IPS-11a (cell line): Measurements from ENCODE around the gene SAMMSON.

Experiments used
- H3K4me3 ChIP-seq: one replicate; pipeline ENCODE4 v1.5.1; 2013; ENCODE audit warnings: low read depth, low read length, control low read depth

Gene SAMMSON

DNA sequence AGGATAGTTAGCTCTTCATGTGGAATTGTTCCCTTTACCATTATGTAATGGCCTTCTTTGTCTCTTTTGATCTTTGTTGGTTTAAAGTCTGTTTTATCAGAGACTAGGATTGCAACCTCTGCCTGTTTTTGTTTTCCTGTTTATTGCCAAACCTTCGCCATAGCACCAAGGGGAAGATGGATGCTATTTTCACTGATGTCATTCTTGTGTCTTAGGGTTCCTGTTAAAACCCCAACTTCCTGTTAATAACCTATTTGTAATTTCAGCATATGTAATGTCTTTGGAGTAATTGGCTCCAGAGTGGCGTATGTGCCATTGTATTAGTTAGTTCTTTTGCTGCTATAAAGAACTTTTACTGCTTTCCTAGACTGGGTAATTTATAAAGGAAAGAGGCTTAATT lies 10.8 kb downstream of the SAMMSON start:
- no peak overlapping the region for H3K4me3 ChIP-seq

DNA sequence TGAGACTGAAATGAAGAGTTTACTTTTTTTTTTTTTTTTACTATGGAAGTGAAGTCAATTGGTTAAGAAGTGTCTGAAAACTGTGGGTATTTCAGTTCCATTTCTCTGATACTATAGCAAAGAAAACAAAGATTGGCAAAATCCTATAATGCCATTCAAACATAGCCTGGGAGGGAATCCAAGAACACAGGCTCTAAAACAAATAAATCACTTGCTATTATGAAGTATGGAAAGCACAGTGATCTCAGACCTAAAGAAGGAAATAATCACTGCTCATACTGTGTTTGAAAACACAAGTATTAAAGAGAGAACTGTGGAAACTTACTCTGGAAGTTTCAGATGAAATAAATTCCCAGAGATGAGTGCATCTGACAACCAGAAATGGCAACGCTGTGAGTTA lies 12.0 kb downstream of the SAMMSON start:
- H3K4me3 ChIP-seq, result no peak overlapping the region

DNA sequence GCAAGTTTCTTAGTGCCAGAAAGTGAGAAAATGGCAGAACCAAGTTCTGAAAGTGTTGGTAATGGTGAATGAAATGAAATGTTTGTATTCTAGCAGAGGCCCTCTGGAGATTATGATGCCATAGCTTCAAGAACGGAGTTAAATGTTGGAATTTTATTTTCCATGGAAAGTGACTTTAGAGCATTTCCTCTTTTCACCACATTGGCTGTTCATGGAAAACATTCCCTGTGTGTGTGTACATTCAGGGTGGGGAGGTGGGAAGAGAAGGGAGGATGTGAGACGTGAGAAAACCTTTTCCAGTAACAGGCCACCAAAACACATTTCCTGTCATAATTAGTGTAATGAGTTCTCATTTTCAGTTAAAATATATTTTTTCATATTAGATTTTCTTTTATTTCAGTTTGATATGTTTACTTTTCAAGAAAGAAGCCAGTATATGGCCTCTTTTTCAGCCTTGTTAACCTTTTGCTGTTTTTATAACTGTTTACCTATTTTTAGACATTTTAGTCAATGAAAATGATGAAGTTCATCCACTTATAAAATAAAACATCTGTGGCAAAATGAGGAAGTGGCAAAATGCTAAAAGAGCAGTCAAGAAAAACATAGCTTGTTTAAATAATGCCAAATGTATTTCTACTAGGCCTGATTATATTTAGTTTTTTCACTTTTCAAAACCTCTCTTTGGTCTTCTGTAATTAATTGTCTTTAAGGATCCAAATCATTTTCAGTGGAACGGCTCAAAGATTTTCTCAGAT lies 21.6 kb downstream of the SAMMSON start:
- no peak overlapping the region for H3K4me3 ChIP-seq

DNA sequence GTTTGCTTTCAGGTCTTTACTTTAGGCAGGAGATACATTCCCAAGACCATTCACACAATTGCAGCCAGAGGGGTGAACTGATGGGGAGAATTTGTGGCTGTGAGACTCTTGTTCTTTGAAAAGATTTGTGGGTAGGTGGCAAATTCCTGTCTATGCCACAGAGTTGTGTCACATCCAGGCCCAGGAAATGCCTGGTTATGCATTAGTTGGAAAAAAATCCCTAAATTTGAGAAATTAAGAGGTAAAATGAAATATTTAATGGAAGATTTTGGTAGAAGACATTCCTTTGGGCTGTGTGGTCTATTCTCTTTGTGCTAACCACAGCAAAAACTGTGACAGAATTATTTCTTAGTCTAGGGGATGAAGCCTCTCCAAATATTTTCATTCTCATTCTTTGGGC lies 28.8 kb downstream of the SAMMSON start:
- H3K4me3 ChIP-seq, result no peak overlapping the region

- H3K4me3 ChIP-seq, result no peak overlapping the region
Observed at GRCh38 chr3:70038693-70039092, 39.2 kb downstream of the SAMMSON start.

GRCh38 chr3:70040386-70040785 lies 40.9 kb downstream of the SAMMSON start:
- H3K4me3 ChIP-seq, result no peak overlapping the region

DNA sequence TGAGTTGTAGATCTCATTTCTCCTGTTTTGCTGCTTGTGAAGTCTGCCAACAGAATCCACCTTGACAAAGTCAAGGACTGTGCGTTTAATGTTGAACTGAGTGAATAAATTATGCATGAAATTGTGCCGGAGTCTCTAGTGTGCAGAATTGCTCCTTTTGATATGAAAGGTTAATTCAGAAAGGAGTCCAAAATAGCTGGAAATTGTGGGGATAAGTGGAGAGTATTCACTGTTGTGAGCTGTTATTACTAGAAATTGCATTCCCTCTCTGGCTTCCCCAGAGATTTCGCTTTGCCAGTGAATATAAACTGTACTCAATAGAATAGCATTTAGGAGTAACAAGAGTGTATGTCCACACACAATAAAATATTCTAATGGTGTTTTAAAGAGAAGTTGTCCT lies 43.1 kb downstream of the SAMMSON start:
- no peak overlapping the region for H3K4me3 ChIP-seq

GRCh38 chr3:70049761-70050160 lies 50.2 kb downstream of the SAMMSON start:
- H3K4me3 ChIP-seq, result no peak overlapping the region

DNA sequence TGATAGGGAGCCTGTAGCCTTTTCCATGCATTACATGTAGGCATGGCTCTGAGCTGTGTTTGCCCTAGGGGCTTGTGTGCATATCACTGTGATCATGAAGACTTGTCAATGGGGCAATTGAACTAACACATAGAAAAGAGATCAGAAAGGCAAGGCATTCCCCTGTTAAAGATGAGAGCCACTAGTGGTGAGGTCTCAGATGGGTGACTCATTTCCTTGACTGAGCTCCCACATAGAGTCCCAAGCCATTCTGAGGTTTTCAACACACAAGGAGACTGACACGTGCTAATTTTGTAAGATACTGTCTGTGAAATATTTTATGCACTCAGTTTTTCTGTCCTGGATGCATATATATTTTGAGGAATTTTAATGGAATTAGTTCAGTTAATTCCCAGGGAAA lies 53.8 kb downstream of the SAMMSON start:
- H3K4me3 ChIP-seq, result no peak overlapping the region

- no peak overlapping the region for H3K4me3 ChIP-seq
Observed at GRCh38 chr3:70056081-70056480, 56.5 kb downstream of the SAMMSON start.

- no peak overlapping the region for H3K4me3 ChIP-seq
Observed at GRCh38 chr3:70057426-70057825, 57.9 kb downstream of the SAMMSON start.

DNA sequence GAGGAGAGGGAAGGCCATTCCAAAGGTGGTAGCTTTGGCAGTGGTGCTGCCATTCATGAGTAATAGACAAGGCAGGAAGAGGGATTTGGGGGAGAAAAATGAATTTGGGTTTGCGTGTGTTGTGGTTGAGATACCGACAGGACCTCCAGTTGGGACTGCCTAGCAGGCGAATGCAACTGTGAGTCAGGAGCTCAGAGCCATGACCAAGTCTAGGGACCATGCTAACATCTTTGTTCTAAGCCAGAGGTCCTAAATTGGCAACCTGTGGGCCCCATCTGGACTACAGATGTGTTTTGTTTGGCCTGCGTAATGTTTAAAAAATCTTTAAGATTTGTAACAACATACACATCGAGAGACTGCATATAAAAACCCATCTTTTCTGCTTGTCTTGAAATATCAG lies 61.6 kb downstream of the SAMMSON start:
- H3K4me3 ChIP-seq, result no peak overlapping the region

DNA sequence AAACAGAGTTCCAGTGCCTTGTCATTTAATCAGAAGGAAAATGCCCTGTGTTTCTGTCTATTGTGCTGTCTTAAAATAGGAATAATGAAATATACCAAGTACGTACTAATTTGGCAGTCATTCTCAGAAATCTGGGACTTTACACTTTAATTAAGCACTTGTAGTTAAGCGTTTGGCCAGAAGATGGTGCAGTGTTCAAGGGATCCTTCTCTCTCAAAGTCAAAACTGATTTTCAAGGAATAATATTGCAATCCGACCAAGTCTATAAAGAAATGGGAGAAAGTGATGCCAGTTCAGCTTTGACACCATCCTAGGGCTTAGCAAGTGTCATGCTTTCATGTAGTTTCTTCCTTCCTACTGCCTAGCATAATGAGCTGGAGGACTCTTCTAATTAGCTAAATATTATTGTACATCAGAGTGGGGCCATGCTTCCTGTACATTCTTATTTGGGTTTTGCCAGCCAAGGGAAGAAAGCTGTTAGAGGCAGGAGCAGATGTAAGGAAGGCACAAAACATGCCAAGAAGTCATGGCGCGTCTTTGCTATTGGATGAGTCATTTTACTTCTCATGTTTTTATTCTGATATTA lies 64.8 kb downstream of the SAMMSON start:
- no peak overlapping the region for H3K4me3 ChIP-seq

GRCh38 chr3:70065696-70066253 lies 66.2 kb downstream of the SAMMSON start:
- H3K4me3 ChIP-seq, result no peak overlapping the region

- H3K4me3 ChIP-seq, result no peak overlapping the region
Observed at GRCh38 chr3:70067860-70068521, 68.5 kb downstream of the SAMMSON start.

DNA sequence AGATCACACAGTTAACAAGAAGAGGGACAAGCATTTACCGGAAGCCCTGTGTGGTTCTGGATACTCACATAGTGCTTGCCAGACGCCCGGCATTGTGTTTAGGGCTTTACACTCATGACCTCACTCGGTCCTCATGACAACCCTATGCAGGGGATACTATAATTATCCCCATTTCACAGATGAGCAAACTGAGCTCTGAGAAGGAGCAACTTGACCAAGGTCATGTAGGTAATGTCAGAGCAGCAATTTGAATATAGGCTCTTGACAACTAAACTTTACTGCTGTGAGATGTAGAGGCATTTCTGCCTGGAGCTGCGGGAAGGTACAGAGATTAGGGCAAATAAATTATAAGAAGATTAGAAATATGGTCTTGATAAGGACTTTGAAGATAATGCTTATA lies 70.0 kb downstream of the SAMMSON start:
- no peak overlapping the region for H3K4me3 ChIP-seq

- H3K4me3 ChIP-seq, result no peak overlapping the region
Observed at GRCh38 chr3:70071138-70071537, 71.6 kb downstream of the SAMMSON start.

DNA sequence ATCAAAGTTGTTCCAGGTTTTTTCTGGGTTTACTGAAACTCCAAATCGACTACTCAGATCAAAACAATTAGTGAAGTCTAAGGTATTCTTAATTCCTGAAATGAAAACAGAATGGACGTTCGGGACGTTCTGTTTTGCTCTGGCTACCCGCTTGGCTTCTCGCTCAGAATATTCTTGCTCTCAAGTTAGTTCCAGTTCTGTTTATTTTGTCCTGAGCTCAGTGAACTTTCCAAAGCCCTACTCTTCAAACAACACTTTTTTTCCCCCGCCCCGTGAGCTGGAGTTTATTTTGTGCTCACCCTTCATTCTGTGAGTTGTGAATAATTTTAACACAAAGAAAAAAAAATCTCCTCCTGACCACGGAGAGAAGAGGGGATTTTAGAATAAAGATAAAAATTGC lies 72.6 kb downstream of the SAMMSON start:
- H3K4me3 ChIP-seq, result no peak overlapping the region

DNA sequence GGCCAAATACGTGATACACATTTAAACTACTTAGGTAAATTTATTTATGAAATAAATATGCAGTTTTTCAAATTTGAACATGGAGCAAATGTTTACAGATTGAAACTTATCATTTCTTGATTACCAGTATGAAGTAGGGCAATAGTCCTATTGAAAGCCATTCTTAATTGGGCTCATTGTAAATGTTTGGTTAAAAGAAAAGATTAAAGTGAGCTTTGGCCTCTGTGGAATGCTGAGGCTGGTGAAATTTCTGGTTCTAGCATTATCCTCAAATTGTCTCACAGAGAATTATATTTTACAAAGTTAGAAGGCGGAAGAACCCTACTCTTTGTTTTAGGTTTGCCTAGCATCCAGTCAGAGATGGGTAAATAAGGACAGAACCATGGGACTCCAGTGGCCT lies 73.2 kb downstream of the SAMMSON start:
- no peak overlapping the region for H3K4me3 ChIP-seq

DNA sequence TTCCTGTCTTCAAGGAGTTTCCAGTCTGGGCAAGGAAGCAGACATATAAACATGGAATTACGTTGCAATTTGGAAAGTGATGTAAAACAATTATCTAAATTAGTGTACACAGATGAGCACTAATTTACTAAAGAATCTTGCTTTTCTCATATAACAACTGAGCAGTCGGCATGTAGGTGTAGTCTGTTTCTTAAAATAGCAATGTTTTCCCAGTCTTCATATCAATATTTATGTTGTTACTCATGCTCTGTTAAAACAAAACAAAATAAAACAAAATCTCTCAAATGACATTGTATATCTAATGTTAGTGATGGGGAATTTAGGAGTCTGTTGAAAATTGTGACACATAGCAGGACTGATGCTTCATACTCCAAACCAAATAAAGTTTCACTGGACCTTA lies 75.6 kb downstream of the SAMMSON start:
- no peak overlapping the region for H3K4me3 ChIP-seq

DNA sequence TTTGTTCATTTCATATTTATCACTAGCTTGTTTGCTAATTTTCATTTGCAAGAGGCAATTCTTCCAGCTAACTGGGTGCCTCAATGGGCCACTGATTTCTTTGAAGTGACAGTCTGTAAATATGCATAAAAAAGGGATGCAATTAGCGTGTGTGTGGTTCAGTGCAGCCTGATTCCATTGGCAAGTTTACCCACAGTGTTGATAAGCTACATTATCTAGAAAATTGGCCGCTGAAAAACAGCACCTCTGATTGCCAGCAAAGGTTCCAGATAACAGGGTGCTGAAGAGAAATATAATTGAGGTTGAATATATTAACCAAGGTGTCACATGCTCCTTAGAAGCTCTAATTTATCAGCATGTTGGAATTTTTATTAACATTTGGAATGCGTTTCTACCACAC lies 76.9 kb downstream of the SAMMSON start:
- no peak overlapping the region for H3K4me3 ChIP-seq

GRCh38 chr3:70078778-70079177 lies 79.2 kb downstream of the SAMMSON start:
- no peak overlapping the region for H3K4me3 ChIP-seq
